Measurements from ENCODE around the gene IRF4. TPM values are rescaled to one million over a fixed set of nuclear protein-coding genes. Genes with fewer than 3 reads are reported as not detected.

Gene IRF4
- total RNA-seq, 2 donors from 2014 or later: 1.1 to 1.8 TPM

DNA sequence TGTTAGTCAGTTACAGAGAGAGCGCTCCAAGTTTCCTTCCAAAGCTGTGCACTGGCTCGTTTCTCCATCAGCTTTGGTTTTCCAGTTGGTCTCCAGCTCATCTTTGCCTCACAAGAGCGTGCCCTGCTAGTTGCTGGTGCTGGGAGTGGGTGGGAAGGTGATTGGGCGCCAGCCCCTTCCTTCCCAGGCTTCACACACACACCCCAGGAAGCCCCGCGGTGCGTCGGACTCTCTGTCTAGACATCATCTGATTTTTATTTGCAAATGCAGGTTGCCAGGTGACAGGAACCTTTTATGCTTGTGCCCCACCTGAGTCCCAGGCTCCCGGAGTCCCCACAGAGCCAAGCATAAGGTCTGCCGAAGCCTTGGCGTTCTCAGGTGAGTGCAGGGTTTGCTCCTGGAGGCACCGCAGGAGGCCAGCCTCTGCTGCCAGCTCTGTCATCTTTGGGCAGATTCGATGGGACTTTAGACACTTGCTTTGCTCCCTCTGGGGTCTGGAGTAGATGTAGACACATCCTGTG, 7.1 kb downstream of the IRF4 start:
- H3K27ac ChIP-seq: no peak overlapping the region
- ATAC-seq (ENCODE audit: insufficient number of reproducible peaks, low FRiP score, low read depth): no peak
- peaks cover 0 to 3% of the 10 kb centered on the region in 2 donors for H3K4me1 ChIP-seq (ENCODE audit: control insufficient read depth in 1 of 2, low read depth in 2 of 2)
- no peaks in the 10 kb centered on the region for H3K27me3 ChIP-seq (replicated peaks; ENCODE audit: insufficient read depth)
- H3K4me3 ChIP-seq: no peak overlapping the region
- H3K36me3 ChIP-seq: no peaks in the 10 kb centered on the region
- DNase-seq (ENCODE audit: low spot score): no peak
- TF ChIP-seq CTCF (IDR thresholded peaks at IDR 0.05): no peak
- H3K9me3 ChIP-seq: no peaks in the 10 kb centered on the region

- H3K27me3 ChIP-seq (replicated peaks; ENCODE audit: insufficient read depth): no peaks in the 10 kb centered on the region
- no peak for ATAC-seq (ENCODE audit: insufficient number of reproducible peaks, low FRiP score, low read depth)
- TF ChIP-seq CTCF (IDR thresholded peaks at IDR 0.05): no peak
Measured at GRCh38 chr6:399785-400534, 8.4 kb downstream of the IRF4 start.

DNA sequence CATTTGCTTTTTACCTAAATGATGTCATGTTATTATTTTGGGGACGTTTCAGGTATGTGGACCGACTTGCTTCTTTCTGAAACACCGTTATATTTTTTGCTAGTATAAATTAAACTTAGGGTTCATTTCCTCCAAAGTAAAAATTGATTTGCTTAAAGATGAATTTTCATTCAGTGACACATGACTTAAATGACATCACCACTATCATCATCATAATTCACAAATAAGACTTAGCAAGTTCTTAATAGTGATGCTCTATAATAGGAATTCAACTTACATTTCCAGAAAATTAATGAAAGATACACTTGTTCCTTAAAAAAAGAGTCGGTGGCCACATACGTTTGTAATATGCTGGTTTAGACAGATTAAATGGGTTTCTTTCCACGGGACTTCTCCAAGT, 9.3 kb downstream of the IRF4 start:
- DNase-seq (ENCODE audit: low spot score) (no peak), ATAC-seq (ENCODE audit: insufficient number of reproducible peaks, low FRiP score, low read depth) (no peak)
- Histone ChIP-seq H3K36me3 (no peaks in the 10 kb centered on the region), H3K4me3 (no peak overlapping the region), H3K9me3 (no peaks in the 10 kb centered on the region), H3K4me1 (ENCODE audit: control insufficient read depth in 1 of 2, low read depth in 2 of 2) (no peaks in the 10 kb centered on the region), H3K27ac (no peak overlapping the region), H3K27me3 (replicated peaks; ENCODE audit: insufficient read depth) (no peaks in the 10 kb centered on the region)
- TF ChIP-seq CTCF (IDR thresholded peaks at IDR 0.05): no peak

More at GRCh38 chr6:399785-400534, 8.4 kb downstream of the IRF4 start:
- Histone ChIP-seq H3K4me3 (no peak overlapping the region), H3K36me3 (no peaks in the 10 kb centered on the region), H3K27ac (no peak overlapping the region), H3K4me1 (ENCODE audit: control insufficient read depth in 1 of 2, low read depth in 2 of 2) (no peaks in the 10 kb centered on the region), H3K9me3 (no peaks in the 10 kb centered on the region)
- DNase-seq (ENCODE audit: low spot score): no peak

- ATAC-seq (ENCODE audit: insufficient number of reproducible peaks, low FRiP score, low read depth): no peak
- Histone ChIP-seq H3K4me3 (no peak overlapping the region), H3K4me1 (ENCODE audit: control insufficient read depth in 1 of 2, low read depth in 2 of 2) (no peaks in the 10 kb centered on the region), H3K36me3 (no peaks in the 10 kb centered on the region), H3K27ac (no peak overlapping the region), H3K9me3 (no peaks in the 10 kb centered on the region), H3K27me3 (replicated peaks; ENCODE audit: insufficient read depth) (no peaks in the 10 kb centered on the region)
- TF ChIP-seq CTCF (IDR thresholded peaks at IDR 0.05): no peak
- no peak for DNase-seq (ENCODE audit: low spot score)
Measured at GRCh38 chr6:401239-401993, 9.9 kb downstream of the IRF4 start.

DNA sequence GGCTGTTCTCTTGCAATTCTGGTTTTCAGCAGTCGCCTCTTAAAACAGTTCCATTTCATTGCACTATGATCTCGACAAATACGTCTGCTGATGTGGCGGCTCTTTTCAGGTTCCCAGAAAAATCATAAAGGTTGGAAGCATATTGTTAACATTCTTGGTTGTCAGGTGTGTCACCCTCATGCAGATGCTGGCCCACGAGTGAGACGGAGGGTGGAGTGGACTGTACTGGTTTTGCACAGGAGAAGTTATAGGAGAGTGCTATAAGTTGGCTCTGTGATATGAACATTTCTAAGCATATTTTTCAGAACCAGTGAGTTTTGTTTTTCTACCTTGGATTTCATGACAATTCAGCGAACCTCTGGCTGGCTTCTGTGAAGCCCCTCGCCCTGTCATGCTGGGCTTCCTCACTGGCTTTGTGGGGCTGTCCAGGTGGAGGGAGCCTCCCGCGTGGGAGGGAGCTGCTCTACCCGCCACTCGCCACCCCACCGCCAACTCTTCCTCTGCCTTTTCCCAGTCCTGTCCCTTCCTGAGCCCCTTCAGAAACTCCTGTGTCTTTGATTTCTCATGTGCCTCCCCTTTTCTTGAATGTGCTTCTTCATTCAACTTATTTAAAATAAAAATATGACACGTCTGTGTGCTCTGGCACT, 10.6 kb downstream of the IRF4 start:
- H3K4me3 ChIP-seq: no peak overlapping the region
- ATAC-seq (ENCODE audit: insufficient number of reproducible peaks, low FRiP score, low read depth) (no peak), DNase-seq (ENCODE audit: low spot score) (no peak)
- H3K36me3 ChIP-seq: no peaks in the 10 kb centered on the region
- no peak for TF ChIP-seq CTCF (IDR thresholded peaks at IDR 0.05)
- H3K27ac ChIP-seq: no peak overlapping the region
- H3K9me3 ChIP-seq: no peaks in the 10 kb centered on the region
- H3K4me1 ChIP-seq (ENCODE audit: control insufficient read depth in 1 of 2, low read depth in 2 of 2): no peaks in the 10 kb centered on the region
- H3K27me3 ChIP-seq (replicated peaks; ENCODE audit: insufficient read depth): no peaks in the 10 kb centered on the region
